SH-SY5Y (cell line): ENCODE data around the gene GGTLC2.

Source experiments
- GATA2 ChIP-seq: IDR thresholded peaks from 2 replicates; pipeline ENCODE4 v1.6.1; 2011; ENCODE audit warnings: mild to moderate bottlenecking, low read depth, low read length
- GATA3 ChIP-seq: IDR thresholded peaks from 2 replicates; pipeline ENCODE4 v1.6.1; 2011; ENCODE audit warnings: low read depth, mild to moderate bottlenecking, low read length, moderate library complexity

- TF ChIP-seq GATA2 (no peak), GATA3 (no peak)
Observed at GRCh38 chr22:22614065-22614464, 30.3 kb upstream of the GGTLC2 start.
